Measurements from ENCODE around the gene KDM6B.

The KDM6B gene

DNA sequence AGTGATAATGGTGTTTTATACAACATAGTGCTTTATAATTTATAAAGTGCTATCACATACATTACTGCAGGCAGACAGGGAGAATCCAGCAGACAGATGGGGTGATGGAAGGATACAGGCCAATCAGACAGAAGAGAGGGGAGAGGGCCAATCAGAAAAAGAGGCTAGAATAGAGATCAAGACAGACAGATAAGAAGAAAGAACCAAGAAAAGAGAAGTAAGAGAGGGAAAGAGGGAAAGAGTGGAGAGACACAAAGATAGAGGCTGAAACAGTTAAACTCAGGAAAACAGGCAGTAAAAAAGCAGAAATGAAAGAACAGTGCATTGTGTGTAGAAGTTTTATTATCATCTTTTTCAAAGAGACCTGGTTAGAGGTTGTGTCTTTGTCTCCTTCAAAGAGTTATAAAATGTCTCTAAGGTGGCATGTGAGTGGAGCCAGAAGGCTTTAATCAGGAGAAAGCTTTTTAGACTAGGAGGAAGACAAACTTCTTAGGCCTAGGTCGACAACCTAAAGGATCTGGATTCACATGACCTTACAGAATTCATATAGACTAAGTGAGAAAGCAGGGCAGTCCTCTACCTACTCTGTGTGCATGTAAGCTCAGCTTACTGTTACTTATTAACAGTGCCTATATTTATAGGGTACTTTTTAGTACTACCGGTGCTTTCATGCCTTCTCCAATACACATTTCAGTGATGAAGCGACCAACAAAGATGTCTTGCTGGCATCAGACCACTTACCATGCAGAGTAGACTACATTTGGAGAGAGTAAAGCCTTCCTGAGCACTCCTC, 46.3 kb downstream of the KDM6B start:
- no peak for DNase-seq (ENCODE audit: low read depth in 2 of 2)

DNA sequence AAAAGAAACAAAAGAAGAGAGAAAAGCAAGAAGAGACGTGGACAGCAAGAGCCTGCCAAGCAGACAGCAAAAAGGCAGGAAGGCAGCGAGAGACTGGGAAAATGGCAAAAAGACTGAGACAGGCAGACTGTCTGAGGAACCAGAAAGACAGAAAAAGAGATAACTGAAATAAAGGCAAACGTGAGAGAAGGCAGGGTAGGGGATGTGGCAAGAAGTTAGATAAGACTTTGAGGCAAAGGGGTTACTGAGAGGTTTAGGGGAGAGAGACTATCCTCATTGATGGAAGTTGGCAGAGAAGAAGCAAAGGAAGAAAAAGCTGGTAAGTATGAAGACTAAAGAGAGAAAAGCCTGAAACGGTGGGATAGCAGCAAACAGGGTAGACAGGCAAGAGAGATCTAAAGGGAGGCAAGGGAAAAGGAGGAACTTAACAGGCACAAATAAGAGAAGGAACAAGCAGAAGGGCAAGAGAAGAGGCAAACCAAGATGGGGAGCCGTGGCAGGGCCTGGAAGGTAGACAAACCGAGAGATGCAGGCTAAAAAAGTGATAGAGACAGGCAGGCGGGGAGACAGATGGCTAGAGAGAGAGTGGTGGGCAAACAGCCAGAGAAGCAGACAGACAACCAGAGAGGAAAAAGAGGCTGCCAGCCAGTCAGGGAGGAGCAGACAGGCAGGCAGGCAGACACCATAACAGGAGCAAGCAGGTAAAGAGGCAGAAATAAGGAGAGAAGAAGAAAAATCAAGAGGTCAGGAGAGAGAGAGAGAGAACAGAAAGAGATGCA, 47.4 kb downstream of the KDM6B start:
- DNase-seq (ENCODE audit: low read depth in 2 of 2), result no peak

DNA sequence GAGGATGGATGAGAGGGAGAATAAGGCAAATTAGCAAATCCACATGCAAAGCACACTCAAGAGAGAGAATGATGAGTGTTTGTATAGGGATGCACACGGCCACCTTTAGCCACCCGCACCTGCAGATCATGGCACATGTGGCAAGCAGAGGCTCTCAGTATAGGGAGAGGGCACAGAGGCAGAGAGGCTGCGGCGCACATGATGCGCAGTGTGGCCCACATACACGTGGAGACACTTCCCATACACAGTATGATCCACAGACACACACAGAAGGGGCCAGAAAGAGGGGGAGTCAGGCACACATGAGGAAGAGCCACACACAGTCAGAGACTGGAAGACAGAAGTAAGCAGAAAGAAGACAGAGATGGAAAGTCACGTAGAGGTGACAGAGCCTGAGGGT, 48.1 kb downstream of the KDM6B start:
- no peak for DNase-seq (ENCODE audit: low read depth in 2 of 2)

DNA sequence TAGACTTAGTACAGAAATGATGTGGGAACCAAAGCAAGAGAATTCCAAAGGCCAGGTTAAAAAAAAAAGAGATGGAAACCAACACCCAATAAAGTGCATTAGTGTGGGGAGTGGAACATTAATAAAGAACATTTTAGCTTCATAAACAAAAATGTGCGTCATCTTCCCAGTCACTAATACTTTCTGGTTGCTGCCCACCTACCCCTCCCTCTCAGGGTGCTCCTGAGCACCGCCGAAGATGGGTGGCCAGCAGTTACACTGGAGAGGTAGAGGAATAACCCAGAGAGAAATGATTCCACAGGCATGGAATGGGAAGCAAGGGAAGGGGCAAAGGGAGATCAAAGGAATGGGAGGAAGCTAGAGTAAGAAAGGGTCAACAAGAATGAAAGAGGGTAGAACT, 48.6 kb downstream of the KDM6B start:
- no peak for DNase-seq (ENCODE audit: low read depth in 2 of 2)
